Muscle layer of duodenum (tissue), 2 donors: Measurements from ENCODE around the gene TRAIP.
A peak's percentile ranks its signal among the peaks of the same experiment; 100 is the strongest.

Source experiments
- H3K27ac ChIP-seq: one replicate; pipeline ENCODE4 v1.7.0; 2013; ENCODE audit warnings: mild to moderate bottlenecking, low read length
- H3K27me3 ChIP-seq: one replicate; pipeline ENCODE4 v1.7.0; 2013; ENCODE audit warnings: low read depth, mild to moderate bottlenecking, control low read depth, low read length
- H3K36me3 ChIP-seq, 2 donors: one replicate each; pipeline ENCODE4 v1.7.0; 2013; ENCODE audit warnings: low read length in 2 of 2, control low read depth in 1 of 2, mild to moderate bottlenecking in 1 of 2; ENCODE audit not compliant: insufficient read depth in 2 of 2, control insufficient read depth in 1 of 2
- H3K4me1 ChIP-seq, 2 donors: one replicate each; pipeline ENCODE4 v1.7.0; 2013; ENCODE audit warnings: low read length in 2 of 2, mild to moderate bottlenecking in 2 of 2, control low read depth in 1 of 2, moderate library complexity in 1 of 2; ENCODE audit not compliant: insufficient read depth in 2 of 2, control insufficient read depth in 1 of 2
- H3K4me3 ChIP-seq, 2 donors: one replicate each; pipeline ENCODE4 v1.7.0; 2013; ENCODE audit warnings: low read length in 2 of 2, low read depth in 1 of 2, mild to moderate bottlenecking in 1 of 2
- H3K9me3 ChIP-seq, 2 donors: one replicate each; pipeline ENCODE4 v1.7.0; 2013; ENCODE audit warnings: low read length in 2 of 2, control low read depth in 1 of 2, mild to moderate bottlenecking in 1 of 2; ENCODE audit not compliant: control insufficient read depth in 1 of 2
- donor health status: healthy.

Gene TRAIP

GRCh38 chr3:49895791-49896190, 39.4 kb upstream of the TRAIP start:
- H3K4me3 ChIP-seq: no peak overlapping the region
- H3K27me3 ChIP-seq: no peaks in the 10 kb centered on the region
- H3K36me3 ChIP-seq: peaks cover 0 to 29% of the 10 kb centered on the region in 2 donors
- H3K27ac ChIP-seq: no peak overlapping the region
- H3K9me3 ChIP-seq: no peaks in the 10 kb centered on the region
- no peaks in the 10 kb centered on the region for H3K4me1 ChIP-seq

- no peaks in the 10 kb centered on the region for H3K9me3 ChIP-seq
- peaks cover 0 to 9% of the 10 kb centered on the region in 2 donors for H3K36me3 ChIP-seq
- H3K4me3 ChIP-seq: no peak overlapping the region
- no peaks in the 10 kb centered on the region for H3K4me1 ChIP-seq
- no peak overlapping the region for H3K27ac ChIP-seq
- no peaks in the 10 kb centered on the region for H3K27me3 ChIP-seq
These were observed 32.9 kb upstream of the TRAIP start for GRCh38 chr3:49889296-49889695.

- H3K27me3 ChIP-seq: no peaks in the 10 kb centered on the region
- no peak overlapping the region for H3K4me3 ChIP-seq
- peaks cover 2 to 8% of the 10 kb centered on the region in 2 donors for H3K4me1 ChIP-seq
- peaks cover 0 to 9% of the 10 kb centered on the region in 2 donors for H3K36me3 ChIP-seq
- H3K9me3 ChIP-seq: no peaks in the 10 kb centered on the region
- H3K27ac ChIP-seq: no peak overlapping the region
These were observed 30.5 kb upstream of the TRAIP start for GRCh38 chr3:49886922-49887265.

- no peak overlapping the region for H3K4me3 ChIP-seq
- no peak overlapping the region for H3K27ac ChIP-seq
- H3K4me1 ChIP-seq: peaks cover 7 to 22% of the 10 kb centered on the region in 2 donors
- H3K9me3 ChIP-seq: no peaks in the 10 kb centered on the region
- no peaks in the 10 kb centered on the region for H3K36me3 ChIP-seq
- H3K27me3 ChIP-seq: no peaks in the 10 kb centered on the region
These were observed 27.6 kb upstream of the TRAIP start for GRCh38 chr3:49883998-49884397.

- Histone ChIP-seq H3K9me3 (no peaks in the 10 kb centered on the region), H3K4me1 (peaks cover 7 to 22% of the 10 kb centered on the region in 2 donors), H3K36me3 (no peaks in the 10 kb centered on the region), H3K4me3 (peak overlapping the region in 1 of 2 donors; percentile 12), H3K27me3 (no peaks in the 10 kb centered on the region), H3K27ac (no peak overlapping the region)
These were observed 25.8 kb upstream of the TRAIP start for GRCh38 chr3:49882166-49882565.

GRCh38 chr3:49880581-49881315, 24.4 kb upstream of the TRAIP start:
- Histone ChIP-seq H3K4me3 (no peak overlapping the region), H3K9me3 (no peaks in the 10 kb centered on the region), H3K36me3 (no peaks in the 10 kb centered on the region), H3K4me1 (peaks cover 7 to 22% of the 10 kb centered on the region in 2 donors), H3K27ac (no peak overlapping the region), H3K27me3 (no peaks in the 10 kb centered on the region)

- peaks cover 7 to 22% of the 10 kb centered on the region in 2 donors for H3K4me1 ChIP-seq
- no peaks in the 10 kb centered on the region for H3K9me3 ChIP-seq
- H3K36me3 ChIP-seq: no peaks in the 10 kb centered on the region
- H3K27me3 ChIP-seq: no peaks in the 10 kb centered on the region
- H3K27ac ChIP-seq: no peak overlapping the region
- no peak overlapping the region for H3K4me3 ChIP-seq
These were observed 23.4 kb upstream of the TRAIP start for GRCh38 chr3:49879721-49880120.

GRCh38 chr3:49878686-49879085, 22.3 kb upstream of the TRAIP start:
- Histone ChIP-seq H3K4me3 (no peak overlapping the region), H3K9me3 (no peaks in the 10 kb centered on the region), H3K4me1 (peaks cover 7 to 22% of the 10 kb centered on the region in 2 donors), H3K27ac (no peak overlapping the region), H3K27me3 (no peaks in the 10 kb centered on the region), H3K36me3 (no peaks in the 10 kb centered on the region)

- H3K36me3 ChIP-seq: no peaks in the 10 kb centered on the region
- H3K9me3 ChIP-seq: no peaks in the 10 kb centered on the region
- H3K27me3 ChIP-seq: no peaks in the 10 kb centered on the region
- H3K4me3 ChIP-seq: no peak overlapping the region
- H3K27ac ChIP-seq: no peak overlapping the region
- H3K4me1 ChIP-seq: peaks cover 7 to 22% of the 10 kb centered on the region in 2 donors
These were observed 21.4 kb upstream of the TRAIP start for GRCh38 chr3:49877716-49878115.

GRCh38 chr3:49876567-49876966, 20.2 kb upstream of the TRAIP start:
- H3K4me1 ChIP-seq: peaks cover 2 to 11% of the 10 kb centered on the region in 2 donors
- H3K27me3 ChIP-seq: no peaks in the 10 kb centered on the region
- H3K36me3 ChIP-seq: no peaks in the 10 kb centered on the region
- H3K4me3 ChIP-seq: no peak overlapping the region
- H3K9me3 ChIP-seq: no peaks in the 10 kb centered on the region
- H3K27ac ChIP-seq: no peak overlapping the region

- H3K27ac ChIP-seq: no peak overlapping the region
- peaks cover 0 to 16% of the 10 kb centered on the region in 2 donors for H3K4me1 ChIP-seq
- H3K4me3 ChIP-seq: no peak overlapping the region
These were observed 17.3 kb upstream of the TRAIP start for GRCh38 chr3:49873623-49874022.

GRCh38 chr3:49872801-49873281, 16.5 kb upstream of the TRAIP start:
- Histone ChIP-seq H3K36me3 (no peaks in the 10 kb centered on the region), H3K4me3 (no peak overlapping the region), H3K9me3 (no peaks in the 10 kb centered on the region), H3K27ac (no peak overlapping the region), H3K27me3 (peaks cover 26% of the 10 kb centered on the region), H3K4me1 (peaks cover 0 to 16% of the 10 kb centered on the region in 2 donors)

More at GRCh38 chr3:49873623-49874022, 17.3 kb upstream of the TRAIP start:
- H3K36me3 ChIP-seq: no peaks in the 10 kb centered on the region
- H3K9me3 ChIP-seq: no peaks in the 10 kb centered on the region
- H3K27me3 ChIP-seq: peaks cover 18% of the 10 kb centered on the region
